SU-DHL-6 (cell line): ENCODE results near the gene MARCHF7.

Experiments used
- H2AFZ ChIP-seq: fragments of 200-600 bp; sonication (generic); 2 replicates; pipeline ENCODE4 v1.6.1; 2014; ENCODE audit warnings: low read depth, mild to moderate bottlenecking, moderate library complexity, mixed read lengths, antibody characterized with exemption, low read length; ENCODE audit not compliant: severe bottlenecking
- H3F3A ChIP-seq: fragments of 200-600 bp; shearing (Covaris generic); 2 replicates; pipeline ENCODE4 v1.6.0; 2016; ENCODE audit warnings: antibody characterized with exemption, mild to moderate bottlenecking; ENCODE audit not compliant: insufficient read depth
- H3K27ac ChIP-seq: fragments of 200-600 bp; sonication (generic); 2 replicates; pipeline ENCODE4 v1.5.1; 2016; ENCODE audit warnings: low read depth, mild to moderate bottlenecking, low read length, moderate library complexity, mixed read lengths
- H3K27me3 ChIP-seq: fragments of 200-600 bp; sonication (generic), shearing (Covaris generic); 2 replicates; pipeline ENCODE4 v1.6.0; 2014; ENCODE audit warnings: mild to moderate bottlenecking, low read length
- H3K36me3 ChIP-seq: fragments of 200-600 bp; sonication (generic); 2 replicates; pipeline ENCODE4 v1.6.1; 2014; ENCODE audit warnings: mild to moderate bottlenecking, low read length, mixed read lengths
- H3K4me2 ChIP-seq: fragments of 300-600, 200-600 bp; shearing (Covaris generic), sonication (generic); 2 replicates; pipeline ENCODE4 v1.6.0; 2014; ENCODE audit warnings: low read length, low read depth, mild to moderate bottlenecking; ENCODE audit not compliant: poor library complexity, severe bottlenecking
- H3K4me3 ChIP-seq: fragments of 200-600 bp; sonication (generic); 2 replicates; pipeline ENCODE4 v1.5.1; 2014; ENCODE audit warnings: antibody characterized with exemption, low read length, mild to moderate bottlenecking, mixed read lengths; ENCODE audit not compliant: insufficient read depth, poor library complexity, severe bottlenecking
- H3K79me2 ChIP-seq: fragments of 200-600 bp; sonication (generic); 2 replicates; pipeline ENCODE4 v1.6.1; 2014; ENCODE audit warnings: mild to moderate bottlenecking, low read length, moderate library complexity; ENCODE audit not compliant: insufficient read depth
- H3K9ac ChIP-seq: fragments of 200-600 bp; sonication (generic); 2 replicates; pipeline ENCODE4 v1.7.0; 2014; ENCODE audit warnings: mild to moderate bottlenecking, low read length
- H3K9me2 ChIP-seq: fragments of 200-600 bp; sonication (generic); replicated peaks from 2 replicates; pipeline ENCODE4 v1.6.1; 2014; ENCODE audit warnings: low read length; ENCODE audit not compliant: insufficient read depth
- H3K9me3 ChIP-seq: fragments of 200-600 bp; sonication (generic); 2 replicates; pipeline ENCODE4 v1.6.1; 2014; ENCODE audit warnings: low read length, mixed read lengths; ENCODE audit not compliant: insufficient read depth
- H4K20me1 ChIP-seq: fragments of 200-600 bp; sonication (generic); 2 replicates; pipeline ENCODE4 v1.6.1; 2014; ENCODE audit warnings: low read depth, mild to moderate bottlenecking, antibody characterized with exemption, low read length, moderate library complexity, mixed read lengths
- CTCF ChIP-seq: fragments of 200-600 bp; sonication (generic); IDR thresholded peaks from one replicate; pipeline ENCODE4 v1.5.1; 2017; ENCODE audit warnings: antibody characterized with exemption, mild to moderate bottlenecking, low read length, moderate library complexity; ENCODE audit not compliant: insufficient read depth, poor library complexity, severe bottlenecking
- EZH2phosphoT487 ChIP-seq: fragments of 200-600 bp; sonication (generic), shearing (Covaris generic); conservative IDR thresholded peaks from 2 replicates; pipeline ENCODE4 v1.6.1; 2018; ENCODE audit warnings: mild to moderate bottlenecking, antibody characterized with exemption, low read length, moderate library complexity, mixed read lengths

The MARCHF7 gene

GRCh38 chr2:159712929-159713420 lies 669 bp downstream of the MARCHF7 start:
- Histone ChIP-seq H3K27me3 (no peaks in the 10 kb centered on the region), H3K4me2 (peak overlapping the region; percentile 72), H3K9me3 (no peaks in the 10 kb centered on the region), H3K4me3 (peak overlapping the region; percentile 96), H3K27ac (peak overlapping the region; percentile 94), H3K9ac (peak overlapping the region; percentile 99), H4K20me1 (peaks cover 44% of the 10 kb centered on the region), H3K9me2 (no peaks in the 10 kb centered on the region), H2AFZ (peak overlapping the region; percentile 89), H3K36me3 (peaks cover 19% of the 10 kb centered on the region), H3K79me2 (peaks cover 56% of the 10 kb centered on the region), H3F3A (peaks cover 13% of the 10 kb centered on the region)
- TF ChIP-seq CTCF (no peak), EZH2phosphoT487 (no peak)

GRCh38 chr2:159713631-159714246 lies 1.4 kb downstream of the MARCHF7 start:
- H2AFZ ChIP-seq = no peak overlapping the region
- peaks cover 24% of the 10 kb centered on the region for H3K36me3 ChIP-seq
- H3F3A ChIP-seq = peaks cover 13% of the 10 kb centered on the region
- no peaks in the 10 kb centered on the region for H3K9me3 ChIP-seq
- TF ChIP-seq EZH2phosphoT487 (no peak), CTCF (no peak)
- peaks cover 49% of the 10 kb centered on the region for H4K20me1 ChIP-seq
- peak overlapping the region; percentile 72 for H3K4me2 ChIP-seq
- peak overlapping the region; percentile 96 for H3K4me3 ChIP-seq
- H3K27me3 ChIP-seq = no peaks in the 10 kb centered on the region
- H3K27ac ChIP-seq = peak overlapping the region; percentile 94
- peak overlapping the region; percentile 99 for H3K9ac ChIP-seq
- H3K9me2 ChIP-seq = no peaks in the 10 kb centered on the region
- peaks cover 64% of the 10 kb centered on the region for H3K79me2 ChIP-seq

GRCh38 chr2:159714247-159714930 lies 2.1 kb downstream of the MARCHF7 start:
- Histone ChIP-seq H4K20me1 (peaks cover 55% of the 10 kb centered on the region), H3K27ac (no peak overlapping the region), H3K4me2 (peak overlapping the region; percentile 72), H3K9me3 (no peaks in the 10 kb centered on the region), H3K36me3 (peaks cover 29% of the 10 kb centered on the region), H3K4me3 (peak overlapping the region; percentile 96), H3K79me2 (peaks cover 70% of the 10 kb centered on the region), H3K9ac (peak overlapping the region; percentile 99; the same call in 1 of the 2 replicates), H2AFZ (no peak overlapping the region), H3K27me3 (no peaks in the 10 kb centered on the region), H3F3A (peaks cover 13% of the 10 kb centered on the region), H3K9me2 (no peaks in the 10 kb centered on the region)
- no peak for TF ChIP-seq CTCF
